Measurements from ENCODE around the gene LLPH. TPM values are rescaled to one million over a fixed set of nuclear protein-coding genes. Genes with fewer than 3 reads are reported as not detected.

Gene LLPH
- polyA plus RNA-seq, 1 of the 3 experiments (the other 2 are of a cell fraction), result 7.4 TPM

DNA sequence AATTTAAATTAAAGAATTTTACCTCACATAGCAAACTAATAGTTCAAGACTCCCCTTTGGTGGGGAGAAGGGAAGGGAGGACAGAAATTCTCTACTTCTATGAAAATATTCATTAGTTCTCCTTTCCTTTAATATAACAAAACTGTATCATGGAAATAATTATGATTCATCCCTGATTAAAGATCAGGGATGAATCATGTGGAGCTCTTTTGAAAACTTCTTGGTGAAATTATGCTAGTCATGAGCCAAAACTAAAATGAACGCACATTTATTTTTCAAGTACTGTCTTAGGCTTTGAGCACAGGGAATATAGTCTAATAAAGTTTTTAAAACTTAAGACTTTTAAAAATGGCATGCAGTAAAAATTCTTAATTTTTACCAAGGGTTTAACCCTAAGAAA lies 22.2 kb upstream of the LLPH start (continued):
- peak; percentile 75; the same call in 1 of the 2 replicates for TF ChIP-seq FOSL2 (IDR thresholded peaks at IDR 0.05; ENCODE audit: borderline replicate concordance, low read depth)
- no peak for TF ChIP-seq FOXM1 (IDR thresholded peaks at IDR 0.05; ENCODE audit: low read depth)
- no peak for TF ChIP-seq ZBTB33 (IDR thresholded peaks at IDR 0.05; ENCODE audit: borderline replicate concordance, low read depth)

- no peak overlapping the region for H3K9ac ChIP-seq
- H3K27ac ChIP-seq (ENCODE audit: low read depth in 2 of 2, low read length in 1 of 2), result no peak overlapping the region
- no peaks in the 10 kb centered on the region for H3K9me2 ChIP-seq
- H3K4me3 ChIP-seq (ENCODE audit: low read depth in 2 of 2, low read length in 1 of 2), result no peak overlapping the region
- no peaks in the 10 kb centered on the region for H3K9me3 ChIP-seq
- no peaks in the 10 kb centered on the region for H4K20me1 ChIP-seq (ENCODE audit: insufficient read depth)
- peaks cover 21 to 39% of the 10 kb centered on the region in 2 experiments for H3K36me3 ChIP-seq (replicated peaks in 1 of 2; ENCODE audit: control insufficient read depth in 1 of 2, insufficient read depth in 2 of 2, low read length in 1 of 2)
- no peaks in the 10 kb centered on the region for H3K27me3 ChIP-seq (ENCODE audit: insufficient read depth)
- peaks cover 0 to 15% of the 10 kb centered on the region in 2 experiments; a peak in 2 of 4 replicates for H3K4me1 ChIP-seq (ENCODE audit: control insufficient read depth in 1 of 2, insufficient read depth in 2 of 2, low read depth in 1 of 2, low read length in 1 of 2)
- DNase-seq, result no peak
- no peak for TF ChIP-seq EZH2phosphoT487 (IDR thresholded peaks at IDR 0.05; ENCODE audit: borderline replicate concordance, low read depth)
- TF ChIP-seq CTCF (IDR thresholded peaks at IDR 0.05), result peak; percentile 24; the same call in 1 of the 2 replicates
- ChIA-PET POLR2A (no interaction called here), CTCF (no interaction called here)
- peaks cover 12% of the 10 kb centered on the region for H3K79me2 ChIP-seq (ENCODE audit: insufficient read depth)
- 89% methylated on average over 5 of the region's 5 CpGs for WGBS (ENCODE audit: low lambda C conversion rate)
- H2AFZ ChIP-seq (ENCODE audit: low read depth), result no peak overlapping the region
- no peak overlapping the region for H3K4me2 ChIP-seq
- H3F3A ChIP-seq (replicated peaks; ENCODE audit: insufficient read depth), result peaks cover 30% of the 10 kb centered on the region
These were observed 19.3 kb upstream of the LLPH start for GRCh38 chr12:66149702-66150398.

GRCh38 chr12:66144791-66145754 lies 14.5 kb upstream of the LLPH start:
- no peaks in the 10 kb centered on the region for H3K9me2 ChIP-seq
- peaks cover 50 to 75% of the 10 kb centered on the region in 2 experiments for H3K36me3 ChIP-seq (replicated peaks in 1 of 2; ENCODE audit: control insufficient read depth in 1 of 2, insufficient read depth in 2 of 2, low read length in 1 of 2)
- DNase-seq, result peak; percentile 39
- H3K4me2 ChIP-seq, result no peak overlapping the region
- peaks cover 12% of the 10 kb centered on the region; the same call in 1 of the 2 replicates for H3K79me2 ChIP-seq (ENCODE audit: insufficient read depth)
- POLR2A ChIA-PET, result no interaction called here
- CTCF ChIA-PET, result interaction anchor here (0.6 to 1.4 kb wide), 12 partner anchors 9 to 217 kb away, joined by 3 to 12 read pairs (median 3); partner anchors contain the start of genes LLPH and TMBIM4
- H2AFZ ChIP-seq (ENCODE audit: low read depth), result no peak overlapping the region
- H4K20me1 ChIP-seq (ENCODE audit: insufficient read depth), result no peaks in the 10 kb centered on the region
- H3K4me3 ChIP-seq (ENCODE audit: low read depth in 2 of 2, low read length in 1 of 2), result no peak overlapping the region
- no peak overlapping the region; a peak in 1 of 4 replicates for H3K27ac ChIP-seq (ENCODE audit: low read depth in 2 of 2, low read length in 1 of 2)
- peaks cover 23% of the 10 kb centered on the region for H3K9me3 ChIP-seq
- H3K4me1 ChIP-seq (ENCODE audit: control insufficient read depth in 1 of 2, insufficient read depth in 2 of 2, low read depth in 1 of 2, low read length in 1 of 2), result no peaks in the 10 kb centered on the region; a peak in 1 of 4 replicates
- H3K9ac ChIP-seq, result no peak overlapping the region
- peaks cover 23% of the 10 kb centered on the region for H3F3A ChIP-seq (replicated peaks; ENCODE audit: insufficient read depth)
- no peaks in the 10 kb centered on the region for H3K27me3 ChIP-seq (ENCODE audit: insufficient read depth)
- WGBS (ENCODE audit: low lambda C conversion rate), result 76% methylated on average over 7 of the region's 7 CpGs
- TF ChIP-seq TEAD4 (IDR thresholded peaks at IDR 0.05; ENCODE audit: borderline replicate concordance, insufficient read depth) (peak; percentile 59; the same call in 1 of the 2 replicates), MEF2A (IDR thresholded peaks at IDR 0.05; ENCODE audit: borderline replicate concordance, low read depth) (no peak), GABPA (IDR thresholded peaks at IDR 0.05; ENCODE audit: low read depth) (peak; percentile 31; the same call in 1 of the 2 replicates), REST (IDR thresholded peaks at IDR 0.05; ENCODE audit: low read depth, low read length) (no peak), PBX3 (IDR thresholded peaks at IDR 0.05) (no peak)

Measured in SK-N-SH (cell line).